Measurements from ENCODE around the gene TTC27. TPM values are rescaled to one million over a fixed set of nuclear protein-coding genes. Genes with fewer than 3 reads are reported as not detected.

The TTC27 gene
- total and polyA plus RNA-seq, 8 donors, result 9.9 to 26.9 (median 22.5) TPM

- H3K36me3 ChIP-seq, result peaks cover 0 to 12% of the 10 kb centered on the region in 2 donors
- no peak overlapping the region for H3K27ac ChIP-seq
- no peak for DNase-seq
- no peak for ATAC-seq
- no peaks in the 10 kb centered on the region for H3K27me3 ChIP-seq
- intact Hi-C loops (cut with DNase I), result no loop called here
- no peak for TF ChIP-seq CTCF (IDR thresholded peaks at IDR 0.05)
- no peak overlapping the region for H3K4me3 ChIP-seq
- no peaks in the 10 kb centered on the region for H3K9me3 ChIP-seq
- no peaks in the 10 kb centered on the region for H3K4me1 ChIP-seq
These were observed 71.3 kb downstream of the TTC27 start for GRCh38 chr2:32699151-32699550.

GRCh38 chr2:32701806-32702205, 74.0 kb downstream of the TTC27 start:
- DNase-seq (no peak), ATAC-seq (no peak)
- H3K4me3 ChIP-seq, result no peak overlapping the region
- no peaks in the 10 kb centered on the region for H3K4me1 ChIP-seq
- intact Hi-C loops (cut with DNase I), result no loop called here
- no peaks in the 10 kb centered on the region for H3K9me3 ChIP-seq
- no peaks in the 10 kb centered on the region for H3K27me3 ChIP-seq
- no peak overlapping the region for H3K27ac ChIP-seq
- TF ChIP-seq CTCF (IDR thresholded peaks at IDR 0.05), result no peak
- H3K36me3 ChIP-seq, result peaks cover 0 to 17% of the 10 kb centered on the region in 2 donors

DNA sequence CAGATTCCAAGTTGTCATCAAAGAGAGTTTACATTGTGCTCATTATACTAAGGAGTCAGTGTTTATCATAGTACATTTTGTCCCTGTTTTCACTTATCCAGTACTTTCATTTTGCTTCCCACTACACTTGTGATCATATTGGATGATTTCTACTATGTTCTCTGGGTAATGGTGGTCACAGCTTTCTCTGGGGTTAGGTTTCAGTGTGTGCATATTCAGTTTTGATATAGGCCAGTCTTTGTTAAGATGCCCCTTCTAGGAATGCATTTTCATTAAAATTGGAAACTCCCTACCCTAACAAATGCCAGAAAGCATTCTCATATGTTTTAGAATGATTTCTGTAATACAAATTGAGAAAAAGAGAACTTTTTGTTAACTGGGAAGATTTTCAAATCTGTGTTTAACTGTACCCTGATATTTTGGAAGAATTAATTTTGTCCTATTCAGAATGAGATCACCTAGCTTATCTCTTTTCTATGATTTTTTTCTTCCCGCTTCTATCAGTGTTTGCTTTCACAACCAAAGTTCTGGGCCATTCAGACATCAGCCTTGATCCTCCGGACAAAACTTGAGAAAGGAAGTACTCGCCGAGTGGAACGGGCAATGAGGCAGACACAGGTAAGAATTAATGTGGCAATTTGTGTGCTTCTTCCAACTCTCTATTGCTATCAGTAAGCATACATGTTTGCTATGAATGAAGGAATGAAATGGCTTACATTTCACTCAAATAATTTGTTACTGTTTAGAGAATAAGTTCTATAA, 74.6 kb downstream of the TTC27 start:
- DNase-seq (no peak), ATAC-seq (no peak)
- Histone ChIP-seq H3K27ac (no peak overlapping the region), H3K9me3 (no peaks in the 10 kb centered on the region), H3K36me3 (peaks cover 0 to 17% of the 10 kb centered on the region in 2 donors), H3K27me3 (no peaks in the 10 kb centered on the region), H3K4me3 (no peak overlapping the region), H3K4me1 (no peaks in the 10 kb centered on the region)
- intact Hi-C loops (cut with DNase I), result no loop called here
- no peak for TF ChIP-seq CTCF (IDR thresholded peaks at IDR 0.05)

GRCh38 chr2:32706815-32707579, 79.1 kb downstream of the TTC27 start:
- ATAC-seq, result no peak

More at GRCh38 chr2:32706815-32707579, 79.1 kb downstream of the TTC27 start:
- Histone ChIP-seq H3K4me3 (no peak overlapping the region), H3K27me3 (no peaks in the 10 kb centered on the region), H3K27ac (no peak overlapping the region), H3K36me3 (peaks cover 0 to 17% of the 10 kb centered on the region in 2 donors), H3K9me3 (no peaks in the 10 kb centered on the region), H3K4me1 (peaks cover 0 to 4% of the 10 kb centered on the region in 2 donors)
- TF ChIP-seq CTCF (IDR thresholded peaks at IDR 0.05), result no peak
- DNase-seq, result no peak
- intact Hi-C loops (cut with DNase I), result no loop called here

Measured in left lung (tissue), 10 donors.